ENCODE measurements around the gene DLG5. TPM values are rescaled to one million over a fixed set of nuclear protein-coding genes. Genes with fewer than 3 reads are reported as not detected.

DLG5 gene
- total and polyA plus RNA-seq, 4 donors: 6.6 to 33.2 (median 15.8) TPM

GRCh38 chr10:77899690-77900089, 26.9 kb downstream of the DLG5 start:
- Histone ChIP-seq H3K27ac (ENCODE audit: low read depth in 1 of 2, low read length in 1 of 2) (no peak overlapping the region), H3K4me3 (no peak overlapping the region), H3K9ac (ENCODE audit: insufficient read depth in 1 of 2, low read length in 2 of 2) (no peak overlapping the region), H3K27me3 (ENCODE audit: control insufficient read depth in 3 of 3, insufficient read depth in 3 of 3, low read length in 2 of 3) (no peaks in the 10 kb centered on the region), H3K36me3 (ENCODE audit: control insufficient read depth in 4 of 4, insufficient read depth in 4 of 4, low read length in 4 of 4) (no peaks in the 10 kb centered on the region), H3K9me3 (ENCODE audit: control insufficient read depth in 4 of 4, insufficient read depth in 3 of 4, low read length in 3 of 4) (no peaks in the 10 kb centered on the region), H3K4me1 (ENCODE audit: control insufficient read depth in 5 of 5, insufficient read depth in 5 of 5, low read length in 5 of 5) (peaks cover 0 to 21% (median 8%) of the 10 kb centered on the region in 5 donors)
- DNase-seq (no peak), ATAC-seq (ENCODE audit: insufficient read depth, low FRiP score) (no peak)
- TF ChIP-seq CTCF (IDR thresholded peaks at IDR 0.05; ENCODE audit: control extremely low read depth, extremely low read depth): no peak
- WGBS, 2 donors: 81 to 85% methylated on average over 4 of the region's 4 CpGs

GRCh38 chr10:77899080-77899477, 27.5 kb downstream of the DLG5 start:
- no peak for ATAC-seq (ENCODE audit: insufficient read depth, low FRiP score)
- H3K27me3 ChIP-seq (ENCODE audit: control insufficient read depth in 3 of 3, insufficient read depth in 3 of 3, low read length in 2 of 3): no peaks in the 10 kb centered on the region
- no peak overlapping the region for H3K9ac ChIP-seq (ENCODE audit: insufficient read depth in 1 of 2, low read length in 2 of 2)
- peaks cover 0 to 21% (median 8%) of the 10 kb centered on the region in 5 donors for H3K4me1 ChIP-seq (ENCODE audit: control insufficient read depth in 5 of 5, insufficient read depth in 5 of 5, low read length in 5 of 5)
- WGBS, 2 donors: 32 to 41% methylated on average over 4 of the region's 4 CpGs
- no peak for TF ChIP-seq CTCF (IDR thresholded peaks at IDR 0.05; ENCODE audit: control extremely low read depth, extremely low read depth)
- H3K4me3 ChIP-seq: no peak overlapping the region
- no peaks in the 10 kb centered on the region for H3K9me3 ChIP-seq (ENCODE audit: control insufficient read depth in 4 of 4, insufficient read depth in 3 of 4, low read length in 3 of 4)
- DNase-seq: no peak
- H3K36me3 ChIP-seq (ENCODE audit: control insufficient read depth in 4 of 4, insufficient read depth in 4 of 4, low read length in 4 of 4): no peaks in the 10 kb centered on the region
- peak overlapping the region in 1 of 2 donors; percentile 49 for H3K27ac ChIP-seq (ENCODE audit: low read depth in 1 of 2, low read length in 1 of 2)

GRCh38 chr10:77898323-77899079, 28.1 kb downstream of the DLG5 start:
- no peak overlapping the region for H3K9ac ChIP-seq (ENCODE audit: insufficient read depth in 1 of 2, low read length in 2 of 2)
- ATAC-seq (ENCODE audit: insufficient read depth, low FRiP score) (no peak), DNase-seq (no peak)
- no peaks in the 10 kb centered on the region for H3K36me3 ChIP-seq (ENCODE audit: control insufficient read depth in 4 of 4, insufficient read depth in 4 of 4, low read length in 4 of 4)
- H3K9me3 ChIP-seq (ENCODE audit: control insufficient read depth in 4 of 4, insufficient read depth in 3 of 4, low read length in 3 of 4): no peaks in the 10 kb centered on the region
- peaks cover 0 to 21% (median 8%) of the 10 kb centered on the region in 5 donors for H3K4me1 ChIP-seq (ENCODE audit: control insufficient read depth in 5 of 5, insufficient read depth in 5 of 5, low read length in 5 of 5)
- no peak overlapping the region for H3K4me3 ChIP-seq
- peak overlapping the region in 1 of 2 donors; percentile 49 for H3K27ac ChIP-seq (ENCODE audit: low read depth in 1 of 2, low read length in 1 of 2)
- TF ChIP-seq CTCF (IDR thresholded peaks at IDR 0.05; ENCODE audit: control extremely low read depth, extremely low read depth): no peak
- WGBS, 2 donors: 46 to 49% methylated on average over 18 to 19 of the region's 19 CpGs
- no peaks in the 10 kb centered on the region for H3K27me3 ChIP-seq (ENCODE audit: control insufficient read depth in 3 of 3, insufficient read depth in 3 of 3, low read length in 2 of 3)
